Fibroblast of peridontal ligament (primary cell): ENCODE data around the gene CCS.
A peak's percentile ranks its signal among the peaks of the same experiment; 100 is the strongest.
"Not testable (repeated sequence)": the region's sequence is repeated elsewhere in the genome, so short reads cannot be mapped to it uniquely, and the experiment has no call there.

Experiments
- DNase-seq: peaks from one replicate; pipeline ENCODE4 v3.0.0-alpha.2; 2010; ENCODE audit errors: extremely low read depth

CCS gene

DNA sequence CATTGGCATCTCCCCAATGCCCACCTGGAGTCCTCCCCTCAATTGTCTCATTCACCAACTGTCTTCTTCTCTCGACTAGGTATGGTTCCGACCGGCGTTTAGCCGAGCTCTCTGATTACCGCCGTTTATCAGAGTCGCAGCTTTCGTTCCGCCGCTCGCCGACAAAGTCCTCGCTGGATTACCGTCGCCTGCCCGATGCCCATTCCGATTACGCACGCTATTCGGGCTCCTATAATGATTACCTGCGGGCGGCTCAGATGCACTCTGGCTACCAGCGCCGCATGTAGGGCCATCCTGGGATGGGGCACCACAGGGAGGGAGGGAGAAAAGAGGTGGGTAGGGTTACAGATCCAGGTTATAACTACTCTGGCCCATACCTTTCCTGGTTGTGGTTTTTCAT is 33.4 kb downstream of the CCS start:
- DNase-seq: no peak

DNA sequence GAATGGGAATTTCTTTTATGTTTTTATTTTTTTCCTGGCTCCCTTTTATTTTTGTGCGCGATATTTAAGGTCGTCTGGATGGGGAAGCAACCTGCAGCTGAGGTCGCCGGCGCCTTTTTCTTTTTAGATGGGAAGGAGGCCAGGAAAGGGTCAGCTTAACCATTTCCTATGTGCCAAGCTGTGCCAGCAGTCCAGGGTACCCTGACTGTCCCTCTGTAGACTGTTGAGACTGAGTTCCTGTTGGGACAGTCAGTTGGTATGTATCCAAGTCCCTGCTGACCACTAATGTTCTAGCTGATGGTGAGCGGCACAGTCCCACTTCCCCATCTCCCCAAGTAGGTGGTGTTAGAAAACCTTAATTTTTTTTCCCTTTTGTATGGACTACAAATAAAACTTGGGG is 33.9 kb downstream of the CCS start:
- no peak for DNase-seq

DNA sequence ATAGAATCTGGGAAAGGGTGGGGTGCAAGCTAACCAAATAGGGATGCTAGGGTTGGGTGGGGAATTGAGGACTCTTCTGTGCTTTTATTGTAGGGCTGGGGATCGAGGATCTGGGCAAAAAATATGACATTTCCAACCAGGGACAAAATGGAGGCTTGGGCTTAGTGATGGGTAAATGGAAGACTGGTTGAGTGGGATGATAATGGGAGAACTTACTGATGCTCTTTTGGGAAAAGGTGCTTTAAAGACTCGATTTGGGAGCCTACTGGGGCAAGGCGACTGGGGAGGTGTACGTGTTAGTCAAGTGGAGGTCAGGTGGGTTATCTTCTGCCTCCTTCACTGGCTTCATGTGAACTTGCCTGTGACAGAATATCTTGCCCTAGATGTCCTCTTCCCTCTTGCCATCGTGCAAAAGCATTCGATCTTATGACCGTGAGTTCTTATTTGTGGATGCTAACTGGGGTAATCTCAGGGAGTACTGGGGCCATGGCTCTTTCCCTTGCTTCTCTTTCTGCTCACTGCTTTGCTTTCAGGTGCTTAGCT is 35.1 kb downstream of the CCS start:
- no peak for DNase-seq

DNA sequence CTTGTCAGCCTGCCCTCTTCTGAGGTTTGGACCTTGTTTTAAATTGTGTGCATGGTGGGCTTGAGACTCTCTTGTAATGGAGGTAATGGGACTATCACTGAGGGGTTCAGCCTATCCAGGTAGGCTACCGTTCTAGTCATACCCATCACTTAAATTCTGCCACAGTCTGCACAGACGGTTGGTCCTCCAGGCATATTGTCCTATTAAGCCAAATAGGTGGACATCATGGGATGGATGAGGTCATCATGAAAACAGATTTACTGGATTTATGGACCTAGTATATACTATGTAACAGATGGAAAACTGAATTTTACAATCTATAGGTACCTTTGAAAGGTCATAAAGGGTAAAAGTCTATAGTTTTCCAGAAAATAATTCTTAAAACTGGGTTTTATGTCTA is 36.4 kb downstream of the CCS start:
- DNase-seq: no peak

DNA sequence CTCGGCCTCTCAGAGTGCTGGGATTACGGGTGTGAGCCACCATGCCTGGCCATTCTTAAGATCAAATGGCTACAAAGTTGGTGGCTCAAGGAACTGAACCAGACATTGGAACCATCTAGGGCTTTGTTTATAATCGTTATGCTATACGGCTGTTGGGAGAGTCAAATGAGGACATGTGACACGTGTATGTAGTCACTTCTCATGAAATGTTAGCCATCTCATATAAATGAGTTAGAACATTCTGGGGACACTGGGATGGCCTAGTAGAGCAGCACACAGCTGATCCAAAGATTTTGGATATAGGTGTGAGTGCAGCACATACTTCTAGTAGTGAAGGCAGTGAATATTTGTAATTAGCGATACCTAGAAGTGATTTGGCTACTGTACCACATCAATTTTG is 38.9 kb downstream of the CCS start:
- no peak for DNase-seq

DNA sequence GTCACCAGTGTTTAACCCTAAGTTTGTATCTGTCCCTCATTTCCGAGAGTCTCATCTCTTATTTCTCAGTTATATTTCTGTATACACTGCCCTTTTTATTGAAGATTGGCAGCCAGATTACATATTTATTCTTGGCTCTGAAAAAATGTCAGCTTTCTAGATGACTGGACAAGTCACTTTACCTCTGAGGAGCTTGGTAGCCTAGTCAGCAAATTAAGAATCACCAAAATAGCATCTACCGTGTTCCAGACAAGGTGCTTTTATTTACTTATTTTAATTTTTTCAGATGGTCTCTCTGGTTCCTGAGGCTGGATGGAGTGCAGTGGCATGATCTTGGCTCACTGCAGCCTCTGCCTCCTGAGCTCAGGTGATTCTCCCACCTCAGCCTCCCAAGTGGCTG is 40.0 kb downstream of the CCS start:
- no peak for DNase-seq

DNA sequence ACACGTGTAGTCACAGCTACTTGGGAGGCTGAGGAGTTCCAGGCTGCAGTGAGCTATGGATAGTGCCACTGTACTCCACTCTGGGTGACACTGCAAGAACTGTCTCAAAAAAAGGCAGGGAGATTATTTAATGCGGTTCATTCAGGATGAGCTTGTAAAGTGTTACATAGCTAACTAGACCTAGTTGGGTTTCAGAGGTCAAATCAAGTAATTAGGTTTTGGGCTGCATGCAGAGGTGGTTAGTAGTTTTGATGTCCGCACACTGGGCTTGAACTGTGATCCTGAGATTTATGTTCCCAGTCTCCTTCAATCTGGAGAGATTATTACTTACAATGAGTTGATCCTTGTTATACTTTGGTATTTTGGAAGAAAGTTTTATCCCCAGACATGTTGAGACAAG is 43.4 kb downstream of the CCS start:
- no peak for DNase-seq

DNA sequence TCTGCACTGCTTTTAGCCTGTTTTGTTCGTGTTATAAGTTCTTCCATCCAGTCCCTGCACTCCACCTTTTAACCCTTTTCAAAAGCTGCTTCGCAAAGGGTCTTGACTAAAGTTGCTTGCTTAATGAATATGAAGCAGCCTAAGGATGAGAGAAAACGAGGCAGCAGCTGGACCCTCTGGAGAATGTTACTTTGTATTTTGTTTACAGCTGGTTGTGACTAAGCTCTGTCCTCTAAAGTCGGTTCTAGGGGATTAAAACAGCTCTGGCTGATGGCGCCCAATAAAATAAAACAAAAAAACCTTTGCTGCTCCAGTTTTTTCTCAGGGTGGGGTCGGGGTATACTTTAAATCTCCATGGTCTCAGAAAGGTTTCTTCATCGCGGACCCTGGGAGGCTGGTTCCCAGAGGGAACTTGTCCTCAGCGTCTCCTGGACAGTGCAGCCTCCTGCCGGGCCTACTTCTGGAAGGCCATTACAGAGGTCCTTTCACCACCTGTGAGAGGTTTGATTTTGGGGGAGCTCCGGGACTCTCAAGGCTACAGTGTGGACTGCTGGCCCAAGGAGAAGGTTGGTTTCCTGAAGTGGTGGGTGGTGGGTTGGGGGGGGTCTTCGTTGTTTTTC is 44.7 kb downstream of the CCS start:
- DNase-seq: peak; percentile 13

DNA sequence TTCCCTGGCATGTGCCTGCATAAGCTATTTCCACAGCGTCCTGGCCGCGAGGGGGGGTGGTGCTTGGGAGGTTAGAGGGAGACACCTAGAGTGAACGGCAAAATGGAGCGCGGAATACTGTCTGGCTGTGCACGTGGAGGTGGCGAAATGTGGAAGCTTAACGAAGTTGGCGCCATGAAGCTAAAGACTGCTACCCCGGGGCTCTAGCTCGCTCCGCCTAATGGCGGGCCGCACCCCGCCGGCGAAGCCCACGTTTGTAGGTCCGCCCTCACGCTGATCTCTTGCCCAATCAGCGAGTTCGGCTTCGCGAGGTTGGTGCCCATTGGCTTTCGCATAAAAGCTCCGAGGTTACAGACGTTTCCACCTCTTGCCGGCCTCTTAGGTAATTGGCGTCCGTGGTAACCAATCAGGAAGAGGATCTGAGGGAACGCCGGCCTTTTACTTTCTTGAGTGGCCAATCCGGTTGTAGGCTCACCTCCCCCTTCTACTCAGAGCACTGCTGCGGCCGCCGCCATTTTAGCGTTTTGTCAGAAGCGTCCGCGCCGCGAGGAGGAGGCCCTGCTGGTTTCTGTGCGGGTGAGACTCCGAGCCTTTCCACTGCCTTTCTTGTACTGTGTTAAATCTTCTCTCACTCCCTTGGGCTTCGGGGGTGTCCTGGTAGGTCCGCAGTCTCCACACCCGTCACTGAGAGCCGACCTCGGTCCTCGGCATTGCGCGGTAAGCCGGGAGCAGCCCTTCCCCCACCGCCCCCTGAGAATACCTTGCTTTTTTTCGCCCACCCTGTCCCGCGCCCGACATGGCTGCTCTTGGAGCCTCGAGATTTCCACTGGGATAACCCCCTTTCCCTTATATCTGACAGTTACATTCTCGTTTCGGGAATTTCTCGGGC is 45.4 kb downstream of the CCS start, which contains the start of gene RBM4:
Gene RBM4, plus strand, starts transcription at position 527 of the 889 bp plus-strand sequence. CDS start 1,009 bp downstream, outside the sequence.
- DNase-seq: peak; percentile 100

DNA sequence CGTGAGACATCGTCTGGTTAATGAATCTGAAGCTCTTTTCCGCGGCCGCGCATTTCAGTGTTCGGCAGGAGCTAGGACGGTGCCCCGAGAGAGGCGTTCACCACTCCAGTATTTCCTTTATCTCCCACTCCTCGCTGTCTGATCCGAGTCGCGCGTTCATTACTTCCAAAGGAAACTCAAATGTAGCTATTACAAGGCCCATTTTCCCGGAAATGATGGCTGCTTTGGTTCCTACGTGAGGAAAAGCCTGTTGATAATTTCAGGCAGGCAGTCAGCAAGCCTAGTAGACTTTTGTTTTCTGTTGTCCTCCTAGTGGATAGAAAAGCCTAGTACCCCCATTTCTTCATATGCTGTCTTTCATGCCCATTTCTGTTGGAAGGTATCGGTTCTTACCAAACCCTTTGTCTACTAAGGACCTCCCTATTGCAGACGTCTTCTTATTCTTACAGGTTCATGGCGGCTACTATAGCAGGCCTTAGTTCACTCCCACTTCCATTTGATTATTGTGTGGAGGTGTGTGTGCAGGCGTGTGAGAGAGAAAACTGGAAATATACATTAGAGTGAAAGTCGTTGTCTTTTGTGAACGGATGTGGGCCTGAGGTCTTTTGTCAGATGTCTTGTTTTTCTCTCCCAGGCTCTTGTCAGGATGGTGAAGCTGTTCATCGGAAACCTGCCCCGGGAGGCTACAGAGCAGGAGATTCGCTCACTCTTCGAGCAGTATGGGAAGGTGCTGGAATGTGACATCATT is 46.3 kb downstream of the CCS start:
- peak; percentile 66 for DNase-seq

DNA sequence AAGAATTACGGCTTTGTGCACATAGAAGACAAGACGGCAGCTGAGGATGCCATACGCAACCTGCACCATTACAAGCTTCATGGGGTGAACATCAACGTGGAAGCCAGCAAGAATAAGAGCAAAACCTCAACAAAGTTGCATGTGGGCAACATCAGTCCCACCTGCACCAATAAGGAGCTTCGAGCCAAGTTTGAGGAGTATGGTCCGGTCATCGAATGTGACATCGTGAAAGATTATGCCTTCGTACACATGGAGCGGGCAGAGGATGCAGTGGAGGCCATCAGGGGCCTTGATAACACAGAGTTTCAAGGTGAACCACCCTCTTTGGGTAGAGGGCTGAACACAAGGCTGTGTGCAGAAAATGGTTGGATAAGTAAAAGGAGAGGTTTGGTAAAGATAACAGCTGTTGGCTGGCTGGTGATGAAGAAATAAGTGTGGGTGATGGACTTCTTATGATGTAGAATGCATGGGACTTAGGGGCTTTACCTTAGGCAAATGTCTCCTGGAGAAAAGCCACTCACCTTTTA is 46.9 kb downstream of the CCS start:
- not testable (repeated sequence) for DNase-seq

DNA sequence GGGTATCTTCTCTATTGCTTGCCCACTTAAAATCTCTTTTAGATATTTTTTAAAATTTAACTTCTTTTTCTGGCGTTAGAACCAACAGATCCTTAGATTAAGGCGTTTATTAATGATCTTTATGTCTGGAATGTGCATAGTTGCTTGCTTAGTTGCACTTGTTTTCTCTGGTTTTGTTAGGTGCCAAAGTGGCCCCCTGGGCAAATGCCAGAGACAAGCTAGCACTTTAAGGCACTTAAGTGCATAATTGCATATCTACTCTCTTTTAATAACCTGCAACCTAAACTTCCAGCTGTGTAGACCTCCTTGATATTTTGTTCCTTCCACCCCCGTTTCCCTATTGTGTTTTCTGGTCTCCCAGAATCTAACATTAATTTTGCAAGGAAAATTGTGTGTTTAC is 48.8 kb downstream of the CCS start:
- DNase-seq: no peak

DNA sequence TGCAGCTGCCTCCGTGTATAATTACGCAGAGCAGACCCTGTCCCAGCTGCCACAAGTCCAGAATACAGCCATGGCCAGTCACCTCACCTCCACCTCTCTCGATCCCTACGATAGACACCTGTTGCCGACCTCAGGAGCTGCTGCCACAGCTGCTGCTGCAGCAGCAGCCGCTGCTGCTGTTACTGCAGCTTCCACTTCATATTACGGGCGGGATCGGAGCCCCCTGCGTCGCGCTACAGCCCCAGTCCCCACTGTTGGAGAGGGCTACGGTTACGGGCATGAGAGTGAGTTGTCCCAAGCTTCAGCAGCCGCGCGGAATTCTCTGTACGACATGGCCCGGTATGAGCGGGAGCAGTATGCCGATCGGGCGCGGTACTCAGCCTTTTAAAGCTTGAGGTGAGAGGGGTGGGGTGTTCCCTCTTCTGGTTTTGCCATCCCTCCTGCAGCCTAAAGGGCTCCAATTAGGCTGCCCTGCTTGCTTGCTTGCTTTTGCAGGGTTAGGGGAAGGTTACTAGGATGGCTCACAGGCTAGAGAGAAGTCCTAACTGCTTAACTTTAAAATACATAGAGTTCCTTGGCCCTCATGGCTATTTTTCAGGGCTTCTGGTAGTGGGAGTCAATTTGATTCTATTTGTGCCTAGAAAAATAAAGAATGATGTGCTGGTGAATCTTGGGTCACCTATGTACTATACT is 50.9 kb downstream of the CCS start:
- DNase-seq: no peak

DNA sequence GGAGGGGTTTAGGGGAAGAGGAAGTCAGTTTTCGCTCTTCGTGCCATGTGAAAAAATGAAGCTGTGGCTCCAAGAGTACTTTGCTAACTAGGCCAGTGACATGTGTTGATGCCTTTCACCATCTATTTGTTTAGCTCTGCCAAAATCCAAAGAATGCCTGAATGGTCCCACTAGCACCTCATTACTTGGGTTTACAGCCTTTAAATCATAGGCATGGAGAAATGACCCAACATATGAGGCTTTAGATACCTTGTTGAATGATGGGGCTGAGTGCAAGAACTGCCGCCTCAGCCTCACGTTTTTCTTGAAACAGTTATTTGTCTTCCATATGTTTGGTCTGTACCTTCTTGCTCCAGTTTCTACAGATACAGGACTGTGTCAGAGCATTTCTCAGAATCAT is 53.8 kb downstream of the CCS start:
- DNase-seq: no peak

DNA sequence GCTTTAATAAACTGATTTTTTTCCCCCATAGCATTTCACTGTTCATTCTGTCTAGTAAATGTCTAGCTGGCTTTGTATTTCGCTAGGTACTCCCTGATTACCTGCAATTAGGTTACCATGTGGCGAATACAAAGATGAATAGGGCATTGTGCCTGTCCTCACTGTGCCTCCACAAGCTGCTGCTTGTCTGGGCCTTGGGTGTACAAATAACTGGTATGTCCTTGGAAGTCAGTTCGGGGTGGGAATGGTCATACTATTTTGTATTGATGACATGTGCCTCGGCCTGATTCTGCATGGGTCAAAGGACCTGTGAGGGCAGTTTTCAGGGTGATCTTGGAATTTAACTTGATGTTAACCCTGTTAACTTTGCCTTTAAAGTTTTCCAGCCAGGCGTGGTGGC is 56.9 kb downstream of the CCS start:
- DNase-seq: no peak

DNA sequence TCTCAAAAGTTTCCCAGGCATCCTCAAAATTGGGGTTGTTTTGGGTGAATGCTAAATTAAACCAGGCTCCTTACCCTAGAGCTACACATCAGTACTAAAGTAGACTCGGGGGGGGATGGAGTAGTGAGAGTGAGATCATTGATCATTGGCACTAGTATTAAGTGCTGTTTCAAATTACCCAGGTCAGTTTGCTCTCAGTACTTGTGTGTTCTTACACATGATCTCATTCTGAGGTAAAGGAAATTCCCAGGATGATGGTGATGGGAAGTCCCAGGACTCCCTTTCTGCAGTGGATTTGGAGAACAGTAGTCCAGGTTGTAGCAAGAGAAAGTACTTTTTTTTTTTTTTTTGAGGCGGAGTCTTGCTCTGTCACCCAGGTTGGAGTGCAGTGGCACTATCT is 58.0 kb downstream of the CCS start:
- peak; percentile 25 for DNase-seq

DNA sequence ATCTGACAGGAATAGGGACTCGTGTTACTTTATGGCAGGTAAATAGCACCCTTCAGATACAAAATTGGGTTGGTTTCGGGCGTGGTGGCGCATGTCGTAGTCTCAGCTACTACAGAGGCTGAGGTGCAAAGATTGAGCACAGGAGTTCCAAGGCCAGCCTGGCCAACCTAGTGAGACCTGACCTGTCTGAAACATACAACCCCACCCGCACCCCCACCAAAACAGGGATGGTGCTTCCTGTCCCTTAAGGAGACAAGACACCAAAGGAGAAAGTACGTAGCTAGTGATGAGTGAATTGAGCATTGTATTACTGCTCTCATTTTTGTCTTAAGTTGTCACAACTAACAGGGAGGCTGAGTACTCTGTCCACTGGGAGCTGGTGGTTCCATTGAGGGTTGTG is 59.7 kb downstream of the CCS start:
- no peak for DNase-seq

DNA sequence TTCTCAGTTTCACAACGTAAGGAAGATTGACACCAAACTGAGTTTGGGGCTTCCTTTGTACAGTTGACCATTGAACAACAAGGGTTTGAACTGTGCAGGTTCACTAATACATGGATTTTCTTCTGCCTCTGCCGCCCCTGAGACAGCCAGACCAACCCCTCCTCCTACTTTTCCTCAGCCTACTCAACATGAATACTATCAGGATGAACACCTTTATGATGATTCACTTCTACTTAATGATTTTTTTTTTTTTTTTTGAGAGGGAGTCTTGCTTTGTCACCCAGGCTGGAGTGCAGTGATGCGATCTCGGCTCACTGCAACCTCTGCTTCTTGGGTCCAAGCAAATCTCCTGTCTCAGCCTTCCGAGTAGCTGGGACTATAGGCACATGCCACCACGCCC is 60.1 kb downstream of the CCS start:
- DNase-seq: no peak
